Ishikawa (cell line): ENCODE data around the gene FIZ1.

Source experiments
- CEBPB ChIP-seq: IDR thresholded peaks from 2 replicates; pipeline ENCODE4 v1.6.1; 2012
- CREB1 ChIP-seq: IDR thresholded peaks from 2 replicates; pipeline ENCODE4 v1.6.1; 2012; ENCODE audit warnings: low read depth
- EGR1 ChIP-seq: IDR thresholded peaks from 2 replicates; pipeline ENCODE4 v1.6.1; 2012
- EP300 ChIP-seq: IDR thresholded peaks from 2 replicates; pipeline ENCODE4 v1.6.1; 2012; ENCODE audit warnings: borderline replicate concordance
- FOXM1 ChIP-seq: IDR thresholded peaks from 2 replicates; pipeline ENCODE4 v1.6.1; 2012; ENCODE audit warnings: low read depth, borderline replicate concordance
- MAX ChIP-seq: IDR thresholded peaks from 2 replicates; pipeline ENCODE4 v1.6.1; 2012
- NFIC ChIP-seq: IDR thresholded peaks from 2 replicates; pipeline ENCODE4 v1.6.1; 2012
- RAD21 ChIP-seq: IDR thresholded peaks from 2 replicates; pipeline ENCODE4 v1.6.1; 2012; ENCODE audit warnings: low read depth
- TAF1 ChIP-seq: IDR thresholded peaks from 2 replicates; pipeline ENCODE4 v1.6.1; 2012; ENCODE audit warnings: low read depth, mild to moderate bottlenecking
- TCF12 ChIP-seq: IDR thresholded peaks from 2 replicates; pipeline ENCODE4 v1.6.1; 2012; ENCODE audit warnings: low read depth
- TEAD4 ChIP-seq: IDR thresholded peaks from 2 replicates; pipeline ENCODE4 v1.6.1; 2012
- USF1 ChIP-seq: IDR thresholded peaks from 2 replicates; pipeline ENCODE4 v1.6.1; 2012
- YY1 ChIP-seq: IDR thresholded peaks from 2 replicates; pipeline ENCODE4 v1.6.1; 2012; ENCODE audit warnings: low read depth
- ZBTB7A ChIP-seq: IDR thresholded peaks from 2 replicates; pipeline ENCODE4 v1.6.1; 2012; ENCODE audit warnings: low read depth
- TF ChIP-seq, protein P1 (sequence below): IDR thresholded peaks from 2 replicates; pipeline ENCODE4 v1.6.1; 2012; ENCODE audit warnings: low read depth, mild to moderate bottlenecking

The FIZ1 gene

DNA sequence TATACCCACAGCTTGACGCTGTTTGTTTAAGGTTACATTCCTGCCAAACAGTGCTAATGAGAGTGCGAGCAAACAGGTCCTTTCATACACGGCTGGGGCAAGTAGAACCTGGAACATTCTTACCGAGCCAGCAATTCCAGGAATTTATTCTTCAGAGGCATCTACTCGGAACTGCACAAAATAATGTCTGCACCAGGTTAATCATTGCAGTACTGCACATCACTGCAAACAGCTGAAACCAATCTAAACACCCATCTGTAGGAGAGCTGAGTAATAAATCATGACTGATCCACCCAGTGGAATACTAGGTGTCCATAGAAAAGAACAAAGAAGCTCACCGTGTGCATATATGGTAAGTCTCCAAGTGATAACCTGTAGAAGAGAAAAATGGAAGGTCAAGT is 17.5 kb downstream of the FIZ1 start:
- no peak for TF ChIP-seq NFIC
- no peak for TF ChIP-seq TAF1
- TF ChIP-seq YY1: no peak
- no peak for TF ChIP-seq EP300
- no peak for TF ChIP-seq ZBTB7A
- TF ChIP-seq TCF12: no peak
- no peak for TF ChIP-seq MAX
- TF ChIP-seq RAD21: no peak
- no peak for TF ChIP-seq USF1
- no peak for TF ChIP-seq CEBPB
- TF ChIP-seq CREB1: no peak
- TF ChIP-seq EGR1: no peak
- no peak for TF ChIP-seq TEAD4
- no peak for TF ChIP-seq FOXM1
- TF ChIP-seq, protein P1, sequence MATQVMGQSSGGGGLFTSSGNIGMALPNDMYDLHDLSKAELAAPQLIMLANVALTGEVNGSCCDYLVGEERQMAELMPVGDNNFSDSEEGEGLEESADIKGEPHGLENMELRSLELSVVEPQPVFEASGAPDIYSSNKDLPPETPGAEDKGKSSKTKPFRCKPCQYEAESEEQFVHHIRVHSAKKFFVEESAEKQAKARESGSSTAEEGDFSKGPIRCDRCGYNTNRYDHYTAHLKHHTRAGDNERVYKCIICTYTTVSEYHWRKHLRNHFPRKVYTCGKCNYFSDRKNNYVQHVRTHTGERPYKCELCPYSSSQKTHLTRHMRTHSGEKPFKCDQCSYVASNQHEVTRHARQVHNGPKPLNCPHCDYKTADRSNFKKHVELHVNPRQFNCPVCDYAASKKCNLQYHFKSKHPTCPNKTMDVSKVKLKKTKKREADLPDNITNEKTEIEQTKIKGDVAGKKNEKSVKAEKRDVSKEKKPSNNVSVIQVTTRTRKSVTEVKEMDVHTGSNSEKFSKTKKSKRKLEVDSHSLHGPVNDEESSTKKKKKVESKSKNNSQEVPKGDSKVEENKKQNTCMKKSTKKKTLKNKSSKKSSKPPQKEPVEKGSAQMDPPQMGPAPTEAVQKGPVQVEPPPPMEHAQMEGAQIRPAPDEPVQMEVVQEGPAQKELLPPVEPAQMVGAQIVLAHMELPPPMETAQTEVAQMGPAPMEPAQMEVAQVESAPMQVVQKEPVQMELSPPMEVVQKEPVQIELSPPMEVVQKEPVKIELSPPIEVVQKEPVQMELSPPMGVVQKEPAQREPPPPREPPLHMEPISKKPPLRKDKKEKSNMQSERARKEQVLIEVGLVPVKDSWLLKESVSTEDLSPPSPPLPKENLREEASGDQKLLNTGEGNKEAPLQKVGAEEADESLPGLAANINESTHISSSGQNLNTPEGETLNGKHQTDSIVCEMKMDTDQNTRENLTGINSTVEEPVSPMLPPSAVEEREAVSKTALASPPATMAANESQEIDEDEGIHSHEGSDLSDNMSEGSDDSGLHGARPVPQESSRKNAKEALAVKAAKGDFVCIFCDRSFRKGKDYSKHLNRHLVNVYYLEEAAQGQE: no peak

GRCh38 chr19:55581145-55581822 is 18.0 kb downstream of the FIZ1 start:
- TF ChIP-seq, protein P1: peak; percentile 97
- TF ChIP-seq MAX (0 out of 2 replicates have a peak, but pooled peaks have one; percentile 16), USF1 (no peak), TAF1 (no peak)

- TF ChIP-seq MAX (peak; percentile 74), CEBPB (peak; percentile 9; the same call in 1 of the 2 replicates), TEAD4 (0 out of 2 replicates have a peak, but pooled peaks have one; percentile 29), ZBTB7A (peak; percentile 83; the same call in 1 of the 2 replicates), EGR1 (no peak), USF1 (peak; percentile 57; the same call in 1 of the 2 replicates), TCF12 (0 out of 2 replicates have a peak, but pooled peaks have one; percentile 43), YY1 (peak; percentile 70), TAF1 (no peak; the same call in 1 of the 2 replicates), NFIC (peak; percentile 28; the same call in 1 of the 2 replicates)
Observed at GRCh38 chr19:55580628-55581144, 18.6 kb downstream of the FIZ1 start, which contains the start of gene ZNF579. ZNF579 (minus strand) TSS chr19:55580848; CDS start chr19:55579639, 1,209 bp downstream.

- TF ChIP-seq USF1: no peak
- no peak for TF ChIP-seq MAX
- TF ChIP-seq EGR1: no peak
- TF ChIP-seq TEAD4: no peak
- TF ChIP-seq FOXM1: no peak
- TF ChIP-seq YY1: no peak
- no peak for TF ChIP-seq TCF12
- no peak; the same call in 1 of the 2 replicates for TF ChIP-seq ZBTB7A
- no peak for TF ChIP-seq RAD21
- no peak for TF ChIP-seq CREB1
- TF ChIP-seq CEBPB: no peak
- no peak for TF ChIP-seq NFIC
- TF ChIP-seq TAF1: no peak
- TF ChIP-seq EP300: no peak
- TF ChIP-seq, protein P1: no peak
Observed at GRCh38 chr19:55579766-55580621, 19.3 kb downstream of the FIZ1 start.
